ENCODE measurements around the gene METTL6.
"Not testable (repeated sequence)": the region's sequence is repeated elsewhere in the genome, so short reads cannot be mapped to it uniquely, and the experiment has no call there.

METTL6 gene

DNA sequence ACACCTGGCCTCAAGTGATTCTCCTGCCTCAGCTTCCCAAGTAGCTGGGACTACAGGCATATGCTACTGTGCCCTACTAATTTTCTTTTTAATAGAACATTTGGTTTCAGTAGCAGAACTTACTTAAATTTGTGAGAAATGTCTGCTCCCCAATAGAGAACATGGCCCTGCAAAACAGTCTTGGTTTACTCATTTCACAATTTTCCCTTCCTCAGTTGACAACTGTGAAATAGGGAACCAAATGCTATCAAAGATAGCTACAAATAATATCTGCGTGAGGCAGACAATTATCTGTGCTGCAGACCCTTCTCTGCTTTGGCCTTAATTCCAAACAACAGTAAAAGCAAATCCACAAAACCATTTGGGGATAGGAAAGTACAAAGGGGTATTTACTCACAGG is 22.6 kb downstream of the METTL6 start:
- DNase-seq (ENCODE audit: low spot score): no peak

DNA sequence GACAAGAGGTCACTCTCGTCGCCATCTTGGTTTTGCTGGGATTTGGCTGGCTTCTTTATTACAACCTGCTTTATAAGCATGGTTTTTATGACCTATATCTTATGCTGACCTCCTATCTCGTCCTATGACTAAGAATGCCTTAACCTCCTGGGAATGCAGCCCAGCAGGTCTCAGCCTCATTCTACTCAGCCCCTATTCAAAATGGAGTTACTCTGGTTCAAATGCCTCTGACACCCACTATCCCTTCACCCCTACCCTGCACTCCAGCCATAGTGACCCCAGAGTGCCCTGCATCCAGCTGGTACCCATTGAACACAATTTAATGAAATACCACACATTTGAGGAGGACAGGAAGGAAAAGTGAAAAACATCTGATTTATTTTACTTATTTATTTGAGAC is 23.4 kb downstream of the METTL6 start:
- DNase-seq (ENCODE audit: low spot score): no peak

GRCh38 chr3:15403495-15403894 is 23.8 kb downstream of the METTL6 start:
- no peak for DNase-seq (ENCODE audit: low spot score)

- no peak for DNase-seq (ENCODE audit: low spot score)
Measured at GRCh38 chr3:15401936-15402335, 25.4 kb downstream of the METTL6 start.

GRCh38 chr3:15399970-15400369 is 27.4 kb downstream of the METTL6 start:
- DNase-seq (ENCODE audit: low spot score): no peak

DNA sequence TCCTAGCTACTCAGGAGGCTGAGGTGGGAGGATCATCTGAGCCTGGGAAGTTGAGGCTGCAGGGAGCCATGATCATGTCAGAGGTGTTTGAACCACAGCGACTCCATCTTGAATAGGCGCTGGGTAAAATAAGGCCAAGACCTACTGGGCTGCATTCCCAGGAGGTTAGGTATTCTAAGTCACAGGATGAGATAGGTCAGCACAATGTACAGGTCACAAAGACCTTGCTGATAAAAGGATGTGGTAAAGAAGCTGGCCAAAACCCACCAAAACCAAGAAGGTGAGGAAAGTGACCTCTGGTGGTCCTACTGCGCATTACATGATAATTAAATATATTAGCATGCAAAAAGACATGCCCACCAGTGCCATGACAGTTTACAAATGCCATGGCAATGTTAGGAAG is 28.6 kb downstream of the METTL6 start:
- not testable (repeated sequence) for DNase-seq (ENCODE audit: low spot score)

- not testable (repeated sequence) for DNase-seq (ENCODE audit: low spot score)
Measured at GRCh38 chr3:15393252-15393651, 34.1 kb downstream of the METTL6 start.

GRCh38 chr3:15391007-15391406 is 36.3 kb downstream of the METTL6 start:
- DNase-seq (ENCODE audit: low spot score): no peak

GRCh38 chr3:15390460-15390859 is 36.9 kb downstream of the METTL6 start:
- no peak for DNase-seq (ENCODE audit: low spot score)

DNA sequence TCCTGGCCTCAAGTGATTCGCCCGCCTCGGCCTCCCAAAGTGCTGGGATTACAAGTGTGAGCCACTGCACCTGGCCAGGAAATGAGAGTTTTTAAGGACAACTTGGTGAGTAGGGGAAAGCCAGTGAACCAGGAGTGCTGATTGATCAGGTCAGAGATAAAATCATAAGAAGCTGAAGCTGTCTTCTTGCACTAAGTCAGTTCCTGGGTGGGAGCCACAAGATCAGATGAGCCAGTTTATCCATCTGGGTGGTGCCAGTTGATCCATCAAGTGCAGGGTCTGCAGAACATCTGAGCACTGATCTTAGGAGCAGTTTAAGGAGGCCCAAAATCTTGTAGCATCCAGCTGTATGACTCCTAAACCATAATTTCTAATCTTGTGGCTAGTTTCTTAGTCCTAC is 39.0 kb downstream of the METTL6 start:
- DNase-seq (ENCODE audit: low spot score): not testable (repeated sequence)

GRCh38 chr3:15387735-15388134 is 39.6 kb downstream of the METTL6 start:
- no peak for DNase-seq (ENCODE audit: low spot score)

- no peak for DNase-seq (ENCODE audit: low spot score)
Measured at GRCh38 chr3:15387171-15387581, 40.2 kb downstream of the METTL6 start.

DNA sequence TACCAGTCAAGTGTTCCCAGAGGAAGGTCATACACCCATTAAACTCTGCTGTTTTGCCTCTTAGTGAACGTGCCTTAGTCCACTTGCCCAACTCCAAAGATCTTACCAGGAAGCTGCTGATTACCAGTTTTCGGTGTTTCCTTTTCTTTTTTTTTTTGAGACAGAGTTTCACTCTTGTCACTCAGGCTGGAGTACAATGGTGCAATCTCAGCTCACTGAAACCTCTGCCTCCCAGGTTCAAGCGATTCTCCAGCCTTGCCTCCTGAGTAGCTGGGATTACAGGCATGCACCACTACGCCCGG is 40.7 kb downstream of the METTL6 start:
- DNase-seq (ENCODE audit: low spot score): not testable (repeated sequence)

GRCh38 chr3:15385901-15386653 is 41.3 kb downstream of the METTL6 start:
- no peak for DNase-seq (ENCODE audit: low spot score)

- DNase-seq (ENCODE audit: low spot score): not testable (repeated sequence)
Measured at GRCh38 chr3:15385238-15385695, 42.1 kb downstream of the METTL6 start.

DNA sequence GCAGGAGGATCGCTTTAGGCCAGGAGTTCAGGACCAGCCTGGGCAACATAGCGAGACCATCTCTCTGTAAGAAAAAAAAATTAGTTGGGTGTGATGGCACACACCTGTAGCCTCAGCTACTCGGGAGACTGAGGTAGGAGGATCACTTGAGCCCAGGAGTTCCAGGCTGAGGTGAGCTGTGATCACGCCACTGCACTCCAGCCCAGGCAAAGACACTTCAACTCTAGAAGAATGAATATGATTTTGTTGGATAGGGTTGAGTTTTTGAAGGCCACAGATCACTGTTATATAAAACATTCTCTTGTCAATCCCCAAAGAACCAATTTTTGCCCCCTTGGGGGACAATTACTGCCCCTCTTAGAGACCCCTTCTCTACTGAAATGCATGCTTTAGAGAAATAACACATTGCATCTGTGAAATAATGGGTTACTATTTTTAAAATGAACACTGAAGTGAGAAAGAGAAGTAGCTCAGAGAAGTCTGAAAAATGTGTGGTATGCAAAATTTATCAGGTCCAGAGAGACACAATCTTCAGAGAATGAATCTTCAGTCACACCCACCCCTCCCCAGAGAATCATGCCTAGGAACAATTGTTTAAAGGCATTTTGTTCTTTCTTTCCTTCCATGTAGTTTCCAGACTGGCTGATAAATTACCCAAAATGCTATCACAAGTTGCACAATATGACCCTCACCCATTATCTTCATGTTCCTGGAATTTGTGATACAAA is 42.7 kb downstream of the METTL6 start:
- DNase-seq (ENCODE audit: low spot score): no peak

DNA sequence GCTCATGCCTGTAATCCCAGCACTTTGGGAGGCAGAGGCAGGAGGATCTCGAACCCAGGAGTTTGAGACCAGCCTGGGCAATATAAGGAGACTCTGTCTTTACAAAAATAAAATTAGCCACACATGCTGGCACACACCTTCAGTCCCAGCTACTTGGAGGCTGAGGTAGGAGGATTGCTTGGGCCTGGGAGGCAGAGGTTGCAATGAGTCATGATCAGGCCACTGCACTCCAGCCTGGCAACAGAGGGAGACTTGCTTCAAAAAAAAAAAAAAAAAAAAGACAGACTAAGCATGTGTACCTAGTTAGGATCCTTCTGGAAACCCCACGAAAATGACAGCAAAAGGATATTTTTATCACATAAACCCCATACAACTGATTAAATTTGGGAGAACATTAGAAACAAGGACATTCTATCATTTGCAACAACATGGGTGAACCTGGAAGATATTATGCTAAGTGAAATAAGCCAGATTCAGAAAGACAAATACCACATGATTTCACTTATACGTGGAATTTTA is 44.9 kb downstream of the METTL6 start:
- DNase-seq (ENCODE audit: low spot score): no peak

DNA sequence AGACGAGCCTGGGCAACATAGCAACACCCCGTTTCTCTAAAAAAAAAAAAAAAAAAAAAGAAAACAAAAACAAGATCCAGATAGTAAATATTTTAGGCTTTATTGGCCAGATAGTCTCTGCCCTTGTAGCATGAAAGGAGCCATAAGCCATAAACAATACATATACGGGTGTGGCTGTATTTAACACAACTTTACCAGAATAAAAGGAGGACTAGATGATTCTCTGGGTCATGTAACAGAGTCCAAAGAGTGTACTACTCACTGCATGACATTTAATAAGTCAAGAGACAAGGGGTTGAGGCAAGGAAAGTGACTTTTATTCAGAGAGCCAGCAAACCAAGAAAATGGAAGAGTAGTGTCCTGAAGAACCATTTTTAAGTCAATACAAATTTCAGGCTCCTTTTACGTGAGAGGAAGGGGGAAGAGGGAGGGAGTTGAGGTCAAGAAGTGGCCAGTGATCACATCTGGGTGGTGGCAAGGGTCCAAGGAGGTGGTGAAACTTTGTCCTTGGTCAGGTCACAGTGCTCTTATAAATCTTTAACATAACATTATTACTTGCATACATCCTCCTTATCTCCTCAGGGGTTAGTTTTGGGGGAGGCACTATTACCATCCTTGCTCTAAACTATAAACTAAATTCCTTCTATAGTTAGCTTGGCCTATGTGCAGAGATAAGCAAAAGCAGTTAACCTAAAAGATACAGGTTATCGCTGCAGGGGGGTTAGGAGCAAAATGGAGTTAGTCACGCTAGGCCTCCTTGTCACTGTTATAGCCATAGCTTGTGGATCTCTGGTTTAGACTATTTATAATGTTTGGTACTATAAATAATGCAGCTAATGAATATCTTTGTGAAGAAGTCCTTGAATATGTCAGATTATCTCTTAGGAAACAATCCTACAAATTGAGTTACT is 46.1 kb downstream of the METTL6 start:
- DNase-seq (ENCODE audit: low spot score): no peak

DNA sequence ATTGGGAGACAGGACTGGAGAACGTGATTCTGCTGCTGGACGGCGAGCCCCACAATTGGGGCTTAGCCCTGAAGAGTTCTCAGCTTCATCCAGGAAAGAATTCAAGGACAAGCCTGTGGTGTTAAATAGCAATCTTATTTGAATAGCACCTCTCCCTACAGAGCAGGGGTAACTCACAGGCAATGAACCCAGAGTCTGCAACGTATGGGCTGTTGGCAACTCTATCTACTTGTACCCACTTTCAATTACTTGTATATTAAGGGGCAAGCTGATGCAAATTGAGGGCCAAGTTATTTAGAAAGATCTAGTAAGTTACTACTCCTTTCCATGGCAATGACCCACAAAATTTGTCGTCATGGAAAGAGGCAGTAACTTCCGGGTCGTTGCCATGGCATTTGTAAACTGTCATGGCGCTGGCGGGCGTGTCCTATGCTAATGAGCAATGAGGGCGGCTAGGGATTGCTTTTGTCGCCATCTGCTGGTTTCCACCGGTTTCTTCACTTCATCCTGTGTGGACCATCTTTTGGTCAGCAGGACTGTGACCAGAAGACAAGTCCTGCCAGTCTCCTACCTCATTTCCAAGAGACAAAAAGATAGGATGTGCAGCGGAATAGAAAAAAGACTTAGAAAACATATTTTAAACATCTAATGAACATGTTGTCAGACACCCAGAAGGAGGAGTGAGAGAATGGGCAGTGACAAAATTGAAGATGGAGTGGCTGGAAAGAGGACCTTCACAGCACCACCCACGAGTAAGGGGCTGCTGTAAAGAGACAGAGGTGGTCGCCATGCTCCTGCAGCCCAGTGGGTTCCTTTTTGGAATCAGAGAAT is 49.2 kb downstream of the METTL6 start:
- peak; percentile 87 for DNase-seq (ENCODE audit: low spot score)

DNA sequence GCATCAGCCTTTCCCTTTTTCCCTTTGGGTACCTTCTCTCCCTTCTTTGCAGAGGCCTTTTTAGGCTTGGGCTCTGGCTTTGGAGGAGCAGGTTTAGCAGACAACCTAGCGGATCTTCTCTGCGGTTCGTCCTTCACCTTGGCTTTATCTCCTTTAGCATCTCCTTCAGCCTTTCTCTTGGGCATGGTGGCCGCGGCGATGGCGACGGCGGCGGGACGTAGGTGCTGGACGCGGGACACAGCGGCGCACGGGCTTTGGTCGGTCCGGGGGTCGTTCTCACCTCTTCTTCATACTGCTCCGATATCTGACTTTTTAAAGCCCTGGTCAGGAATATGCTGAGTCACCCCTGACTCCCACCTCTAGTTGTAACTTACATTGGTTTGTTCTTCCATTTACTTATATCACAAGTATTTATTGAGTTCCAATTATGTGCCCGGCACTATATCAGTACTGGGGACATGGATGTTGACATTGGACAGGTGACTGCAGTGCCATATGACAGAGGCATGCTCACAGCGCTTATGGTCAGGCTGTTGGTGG is 51.8 kb downstream of the METTL6 start:
- no peak for DNase-seq (ENCODE audit: low spot score)

DNA sequence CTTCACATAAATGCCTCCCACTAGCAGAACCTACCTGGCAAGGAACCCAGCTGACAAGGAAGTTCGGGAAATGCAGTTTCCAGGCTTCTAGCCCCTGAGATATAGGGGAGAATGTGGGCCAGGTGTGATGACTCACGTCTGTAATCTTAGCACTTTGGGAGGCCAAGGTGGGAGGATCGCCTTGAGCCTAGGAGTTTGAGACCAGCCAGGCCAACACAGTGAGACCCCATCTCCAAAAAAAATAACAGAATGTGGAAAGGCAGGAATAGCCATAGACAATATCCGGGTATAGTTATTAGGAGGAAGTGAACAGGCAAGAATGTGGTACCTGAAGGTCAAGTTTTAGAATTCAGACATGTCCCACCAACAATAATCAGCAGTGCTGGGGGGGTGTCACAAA is 54.4 kb downstream of the METTL6 start:
- no peak for DNase-seq (ENCODE audit: low spot score)
